GM23338 (cell line): ENCODE results near the gene SKP1. TPM values are rescaled to one million over a fixed set of nuclear protein-coding genes. Genes with fewer than 3 reads are reported as not detected.

Experiments
- ATAC-seq: fragments of 200-7000 bp; cut with Tn5 transposase; 3 replicates; pipeline ENCODE4 v1.9.1; 2020
- DNase-seq: peaks from one replicate; pipeline ENCODE4 v3.0.0-alpha.2; 2015; ENCODE audit warnings: low spot score
- H2AFZ ChIP-seq: fragments of 200-600 bp; sonication (generic); 2 replicates; pipeline ENCODE4 v1.8.0; 2016; ENCODE audit warnings: antibody characterized with exemption, mild to moderate bottlenecking, moderate library complexity
- H3F3A ChIP-seq: fragments of 200-600 bp; sonication (generic); replicated peaks from 2 replicates; pipeline ENCODE4 v1.8.0; 2017; ENCODE audit warnings: antibody characterized with exemption, mixed run types, low read depth
- H3K27ac ChIP-seq: fragments of 200-600 bp; sonication (generic); 2 replicates; pipeline ENCODE4 v1.6.1; 2016; ENCODE audit warnings: low read depth
- H3K27me3 ChIP-seq: fragments of 200-600 bp; sonication (generic); 2 replicates; pipeline ENCODE4 v1.8.0; 2016; ENCODE audit warnings: mild to moderate bottlenecking, mixed run types, moderate library complexity; ENCODE audit not compliant: insufficient read depth
- H3K36me3 ChIP-seq: fragments of 200-600 bp; sonication (generic); 2 replicates; pipeline ENCODE4 v1.8.0; 2016; ENCODE audit warnings: mild to moderate bottlenecking; ENCODE audit not compliant: insufficient read depth
- H3K4me1 ChIP-seq: fragments of 200-600 bp; sonication (generic); 2 replicates; pipeline ENCODE4 v1.8.0; 2016; ENCODE audit warnings: mild to moderate bottlenecking, moderate library complexity; ENCODE audit not compliant: insufficient read depth
- H3K4me2 ChIP-seq: fragments of 200-600 bp; sonication (generic); 2 replicates; pipeline ENCODE4 v1.7.1; 2017; ENCODE audit warnings: mixed run types
- H3K4me3 ChIP-seq: fragments of 200-600 bp; sonication (generic); 2 replicates; pipeline ENCODE4 v1.6.1; 2016; ENCODE audit warnings: mixed run types
- H3K79me2 ChIP-seq: fragments of 200-600 bp; sonication (generic); replicated peaks from 2 replicates; pipeline ENCODE4 v1.8.0; 2017; ENCODE audit warnings: mild to moderate bottlenecking; ENCODE audit not compliant: insufficient read depth
- H3K9me2 ChIP-seq: fragments of 200-600 bp; sonication (generic); 2 replicates; pipeline ENCODE4 v1.8.0; 2017; ENCODE audit not compliant: insufficient read depth
- H4K20me1 ChIP-seq: fragments of 200-600 bp; sonication (generic); replicated peaks from 2 replicates; pipeline ENCODE4 v1.8.0; 2017; ENCODE audit warnings: mild to moderate bottlenecking; ENCODE audit not compliant: insufficient read depth
- H3K27ac Mint-ChIP-seq: 2 replicates; pipeline ENCODE4 v1.8.0; 2020; ENCODE audit warnings: inconsistent platforms, mild to moderate bottlenecking, moderate library complexity, mixed read lengths
- H3K27me3 Mint-ChIP-seq: 3 replicates; pipeline ENCODE4 v1.8.0; 2022; ENCODE audit warnings: low read depth, mild to moderate bottlenecking, moderate library complexity, mixed read lengths, inconsistent platforms; ENCODE audit not compliant: insufficient read depth, poor library complexity
- H3K36me3 Mint-ChIP-seq: 3 replicates; pipeline ENCODE4 v1.8.0; 2021; ENCODE audit warnings: low read depth, mild to moderate bottlenecking, inconsistent platforms, moderate library complexity, mixed read lengths
- H3K4me1 Mint-ChIP-seq: 3 replicates; pipeline ENCODE4 v1.8.0; 2020; ENCODE audit warnings: mild to moderate bottlenecking, inconsistent platforms, mixed read lengths
- H3K4me3 Mint-ChIP-seq: 3 replicates; pipeline ENCODE4 v1.8.0; 2021; ENCODE audit warnings: moderate library complexity, mild to moderate bottlenecking, inconsistent platforms, mixed read lengths
- H3K9me3 Mint-ChIP-seq: 3 replicates; pipeline ENCODE4 v1.8.0; 2020; ENCODE audit warnings: moderate library complexity, mild to moderate bottlenecking, inconsistent platforms, mixed read lengths
- CREB1 ChIP-seq: fragments of 250-450 bp; sonication (Bioruptor Pico); IDR thresholded peaks from 2 replicates; pipeline ENCODE4 v1.5.0; 2020; ENCODE audit warnings: low read depth, mild to moderate bottlenecking, moderate library complexity
- EZH2 ChIP-seq: fragments of 200-600 bp; sonication (generic); IDR thresholded peaks from one replicate; pipeline ENCODE4 v1.8.0; 2017; ENCODE audit warnings: antibody characterized with exemption, mild to moderate bottlenecking, low read depth; ENCODE audit not compliant: unreplicated experiment
- EZH2phosphoT487 ChIP-seq: fragments of 200-600 bp; sonication (generic); IDR thresholded peaks from one replicate; pipeline ENCODE4 v1.8.1; 2018; ENCODE audit warnings: antibody characterized with exemption; ENCODE audit not compliant: unreplicated experiment
- JUNB ChIP-seq: IDR thresholded peaks from one replicate; pipeline ENCODE4 v1.6.1; 2016; ENCODE audit warnings: antibody characterized with exemption; ENCODE audit not compliant: unreplicated experiment
- NANOG ChIP-seq: IDR thresholded peaks from 2 replicates; pipeline ENCODE4 v1.6.1; 2016; ENCODE audit warnings: antibody characterized with exemption, borderline replicate concordance
- POLR2AphosphoS5 ChIP-seq: IDR thresholded peaks from 2 replicates; pipeline ENCODE4 v1.6.1; 2016; ENCODE audit warnings: antibody characterized with exemption, low read depth
- STAT1 ChIP-seq: IDR thresholded peaks from one replicate; pipeline ENCODE4 v1.6.1; 2016; ENCODE audit warnings: antibody characterized with exemption; ENCODE audit not compliant: unreplicated experiment
- ZNF114 ChIP-seq: fragments of 250-450 bp; sonication (Bioruptor Pico); IDR thresholded peaks from 2 replicates; pipeline ENCODE4 v1.5.0; 2020; ENCODE audit warnings: mild to moderate bottlenecking, moderate library complexity
- ZNF331 ChIP-seq: fragments of 250-450 bp; sonication (Bioruptor Pico); IDR thresholded peaks from 2 replicates; pipeline ENCODE4 v1.5.0; 2020; ENCODE audit warnings: low read depth, mild to moderate bottlenecking, moderate library complexity
- polyA plus RNA-seq: library from polyadenylated mRNA; unstranded; fragments of >200 nt; fragmentation: Nextera tagmentation; extraction: Ambion mirVana; gene quantifications from 2 replicates; pipeline ENCODE4 v1.2.1, GENCODE V29; 2016
- total RNA-seq: library from RNA; depleted of rRNA; stranded (reverse); fragments of >200 nt; shearing (Covaris generic); gene quantifications from 2 replicates; pipeline ENCODE4 v1.2.3, GENCODE V29; 2014
- TF ChIP-seq, protein P1 (sequence below), 2 experiments: fragments of 200-600 bp in 1 of 2; sonication (generic) in 1 of 2; conservative IDR thresholded peaks; 2 replicates each; pipeline versions ENCODE4 v1.5.1 to v1.6.1; 2016 to 2017; ENCODE audit warnings: antibody characterized with exemption in 2 of 2, low read depth in 2 of 2, mild to moderate bottlenecking in 2 of 2, moderate library complexity in 1 of 2
- TF ChIP-seq, protein P2 (sequence below): IDR thresholded peaks from one replicate; pipeline ENCODE4 v1.6.1; 2018; ENCODE audit warnings: antibody characterized with exemption; ENCODE audit not compliant: unreplicated experiment
- TF ChIP-seq, protein P3 (sequence below): fragments of 250-450 bp; sonication (Bioruptor Pico); IDR thresholded peaks from 2 replicates; pipeline ENCODE4 v1.5.0; 2020; ENCODE audit warnings: mild to moderate bottlenecking, moderate library complexity
- TF ChIP-seq, protein P4 (sequence below): IDR thresholded peaks from 2 replicates; pipeline ENCODE4 v1.6.1; 2016; ENCODE audit warnings: antibody characterized with exemption

SKP1 gene
- total and polyA plus RNA-seq, 2 experiments from 2014 or later: 244 to 440 TPM

DNA sequence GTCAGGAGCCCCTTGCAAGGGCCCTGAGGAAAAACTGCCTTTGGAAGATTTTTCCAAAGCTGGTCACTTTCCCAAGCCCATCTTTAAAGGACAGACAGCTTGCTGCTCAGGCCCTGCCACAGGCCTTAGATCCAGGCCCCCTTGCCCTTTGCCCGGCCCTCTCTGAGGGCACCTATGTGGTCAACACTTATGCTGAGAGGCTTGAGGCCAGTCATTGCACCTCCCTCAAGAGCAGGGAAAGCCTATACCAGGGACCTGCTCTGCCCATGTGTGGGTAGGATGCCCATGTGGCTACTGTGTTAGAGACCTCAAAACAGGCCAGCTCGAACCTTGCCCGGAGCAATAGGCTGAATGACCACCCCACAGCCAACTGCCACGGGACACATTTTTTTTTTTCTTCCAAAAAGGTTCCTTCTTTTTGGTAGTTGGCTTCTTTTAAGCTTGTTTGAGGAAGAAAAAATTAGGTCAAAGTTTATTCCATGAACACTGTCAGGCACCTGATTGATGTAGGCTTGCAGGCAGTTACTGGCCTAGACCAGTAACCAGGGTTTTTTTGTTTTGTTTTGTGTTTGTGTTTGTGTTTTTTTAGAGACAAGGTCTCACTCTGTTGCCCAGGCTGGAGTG, 58.4 kb downstream of the SKP1 start:
- H3K4me3 ChIP-seq: no peak overlapping the region
- peaks cover 10% of the 10 kb centered on the region; the same call in 1 of the 2 replicates for H4K20me1 ChIP-seq
- DNase-seq (no peak), ATAC-seq (no peak)
- H3K4me2 ChIP-seq: no peak overlapping the region
- Mint-ChIP-seq H3K4me3 (no peak overlapping the region), H3K9me3 (no peaks in the 10 kb centered on the region), H3K4me1 (peaks cover 5% of the 10 kb centered on the region), H3K27me3 (peaks cover 27% of the 10 kb centered on the region), H3K36me3 (no peaks in the 10 kb centered on the region; the same call in 2 of the 3 replicates), H3K27ac (no peak overlapping the region)
- no peaks in the 10 kb centered on the region for H3K36me3 ChIP-seq
- H3F3A ChIP-seq: 0 out of 2 replicates have a peak, but pooled peaks cover 12% of the 10 kb centered on the region
- no peaks in the 10 kb centered on the region for H3K79me2 ChIP-seq
- H3K27me3 ChIP-seq: peaks cover 9% of the 10 kb centered on the region
- H3K9me2 ChIP-seq: no peaks in the 10 kb centered on the region
- H3K27ac ChIP-seq: no peak overlapping the region
- no peak overlapping the region for H2AFZ ChIP-seq
- TF ChIP-seq ZNF331 (CRISPR knock-in tag): no peak
- TF ChIP-seq ZNF114 (CRISPR knock-in tag): no peak
- no peak for TF ChIP-seq EZH2
- TF ChIP-seq NANOG: no peak
- TF ChIP-seq, protein P1, sequence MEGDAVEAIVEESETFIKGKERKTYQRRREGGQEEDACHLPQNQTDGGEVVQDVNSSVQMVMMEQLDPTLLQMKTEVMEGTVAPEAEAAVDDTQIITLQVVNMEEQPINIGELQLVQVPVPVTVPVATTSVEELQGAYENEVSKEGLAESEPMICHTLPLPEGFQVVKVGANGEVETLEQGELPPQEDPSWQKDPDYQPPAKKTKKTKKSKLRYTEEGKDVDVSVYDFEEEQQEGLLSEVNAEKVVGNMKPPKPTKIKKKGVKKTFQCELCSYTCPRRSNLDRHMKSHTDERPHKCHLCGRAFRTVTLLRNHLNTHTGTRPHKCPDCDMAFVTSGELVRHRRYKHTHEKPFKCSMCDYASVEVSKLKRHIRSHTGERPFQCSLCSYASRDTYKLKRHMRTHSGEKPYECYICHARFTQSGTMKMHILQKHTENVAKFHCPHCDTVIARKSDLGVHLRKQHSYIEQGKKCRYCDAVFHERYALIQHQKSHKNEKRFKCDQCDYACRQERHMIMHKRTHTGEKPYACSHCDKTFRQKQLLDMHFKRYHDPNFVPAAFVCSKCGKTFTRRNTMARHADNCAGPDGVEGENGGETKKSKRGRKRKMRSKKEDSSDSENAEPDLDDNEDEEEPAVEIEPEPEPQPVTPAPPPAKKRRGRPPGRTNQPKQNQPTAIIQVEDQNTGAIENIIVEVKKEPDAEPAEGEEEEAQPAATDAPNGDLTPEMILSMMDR (conservative IDR thresholded peaks at IDR 0.05; ENCODE audit: low read depth in 2 of 2): no peak
- TF ChIP-seq, protein P2, sequence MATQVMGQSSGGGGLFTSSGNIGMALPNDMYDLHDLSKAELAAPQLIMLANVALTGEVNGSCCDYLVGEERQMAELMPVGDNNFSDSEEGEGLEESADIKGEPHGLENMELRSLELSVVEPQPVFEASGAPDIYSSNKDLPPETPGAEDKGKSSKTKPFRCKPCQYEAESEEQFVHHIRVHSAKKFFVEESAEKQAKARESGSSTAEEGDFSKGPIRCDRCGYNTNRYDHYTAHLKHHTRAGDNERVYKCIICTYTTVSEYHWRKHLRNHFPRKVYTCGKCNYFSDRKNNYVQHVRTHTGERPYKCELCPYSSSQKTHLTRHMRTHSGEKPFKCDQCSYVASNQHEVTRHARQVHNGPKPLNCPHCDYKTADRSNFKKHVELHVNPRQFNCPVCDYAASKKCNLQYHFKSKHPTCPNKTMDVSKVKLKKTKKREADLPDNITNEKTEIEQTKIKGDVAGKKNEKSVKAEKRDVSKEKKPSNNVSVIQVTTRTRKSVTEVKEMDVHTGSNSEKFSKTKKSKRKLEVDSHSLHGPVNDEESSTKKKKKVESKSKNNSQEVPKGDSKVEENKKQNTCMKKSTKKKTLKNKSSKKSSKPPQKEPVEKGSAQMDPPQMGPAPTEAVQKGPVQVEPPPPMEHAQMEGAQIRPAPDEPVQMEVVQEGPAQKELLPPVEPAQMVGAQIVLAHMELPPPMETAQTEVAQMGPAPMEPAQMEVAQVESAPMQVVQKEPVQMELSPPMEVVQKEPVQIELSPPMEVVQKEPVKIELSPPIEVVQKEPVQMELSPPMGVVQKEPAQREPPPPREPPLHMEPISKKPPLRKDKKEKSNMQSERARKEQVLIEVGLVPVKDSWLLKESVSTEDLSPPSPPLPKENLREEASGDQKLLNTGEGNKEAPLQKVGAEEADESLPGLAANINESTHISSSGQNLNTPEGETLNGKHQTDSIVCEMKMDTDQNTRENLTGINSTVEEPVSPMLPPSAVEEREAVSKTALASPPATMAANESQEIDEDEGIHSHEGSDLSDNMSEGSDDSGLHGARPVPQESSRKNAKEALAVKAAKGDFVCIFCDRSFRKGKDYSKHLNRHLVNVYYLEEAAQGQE: no peak
- no peak for TF ChIP-seq CREB1
- no peak for TF ChIP-seq JUNB
- TF ChIP-seq, protein P3, sequence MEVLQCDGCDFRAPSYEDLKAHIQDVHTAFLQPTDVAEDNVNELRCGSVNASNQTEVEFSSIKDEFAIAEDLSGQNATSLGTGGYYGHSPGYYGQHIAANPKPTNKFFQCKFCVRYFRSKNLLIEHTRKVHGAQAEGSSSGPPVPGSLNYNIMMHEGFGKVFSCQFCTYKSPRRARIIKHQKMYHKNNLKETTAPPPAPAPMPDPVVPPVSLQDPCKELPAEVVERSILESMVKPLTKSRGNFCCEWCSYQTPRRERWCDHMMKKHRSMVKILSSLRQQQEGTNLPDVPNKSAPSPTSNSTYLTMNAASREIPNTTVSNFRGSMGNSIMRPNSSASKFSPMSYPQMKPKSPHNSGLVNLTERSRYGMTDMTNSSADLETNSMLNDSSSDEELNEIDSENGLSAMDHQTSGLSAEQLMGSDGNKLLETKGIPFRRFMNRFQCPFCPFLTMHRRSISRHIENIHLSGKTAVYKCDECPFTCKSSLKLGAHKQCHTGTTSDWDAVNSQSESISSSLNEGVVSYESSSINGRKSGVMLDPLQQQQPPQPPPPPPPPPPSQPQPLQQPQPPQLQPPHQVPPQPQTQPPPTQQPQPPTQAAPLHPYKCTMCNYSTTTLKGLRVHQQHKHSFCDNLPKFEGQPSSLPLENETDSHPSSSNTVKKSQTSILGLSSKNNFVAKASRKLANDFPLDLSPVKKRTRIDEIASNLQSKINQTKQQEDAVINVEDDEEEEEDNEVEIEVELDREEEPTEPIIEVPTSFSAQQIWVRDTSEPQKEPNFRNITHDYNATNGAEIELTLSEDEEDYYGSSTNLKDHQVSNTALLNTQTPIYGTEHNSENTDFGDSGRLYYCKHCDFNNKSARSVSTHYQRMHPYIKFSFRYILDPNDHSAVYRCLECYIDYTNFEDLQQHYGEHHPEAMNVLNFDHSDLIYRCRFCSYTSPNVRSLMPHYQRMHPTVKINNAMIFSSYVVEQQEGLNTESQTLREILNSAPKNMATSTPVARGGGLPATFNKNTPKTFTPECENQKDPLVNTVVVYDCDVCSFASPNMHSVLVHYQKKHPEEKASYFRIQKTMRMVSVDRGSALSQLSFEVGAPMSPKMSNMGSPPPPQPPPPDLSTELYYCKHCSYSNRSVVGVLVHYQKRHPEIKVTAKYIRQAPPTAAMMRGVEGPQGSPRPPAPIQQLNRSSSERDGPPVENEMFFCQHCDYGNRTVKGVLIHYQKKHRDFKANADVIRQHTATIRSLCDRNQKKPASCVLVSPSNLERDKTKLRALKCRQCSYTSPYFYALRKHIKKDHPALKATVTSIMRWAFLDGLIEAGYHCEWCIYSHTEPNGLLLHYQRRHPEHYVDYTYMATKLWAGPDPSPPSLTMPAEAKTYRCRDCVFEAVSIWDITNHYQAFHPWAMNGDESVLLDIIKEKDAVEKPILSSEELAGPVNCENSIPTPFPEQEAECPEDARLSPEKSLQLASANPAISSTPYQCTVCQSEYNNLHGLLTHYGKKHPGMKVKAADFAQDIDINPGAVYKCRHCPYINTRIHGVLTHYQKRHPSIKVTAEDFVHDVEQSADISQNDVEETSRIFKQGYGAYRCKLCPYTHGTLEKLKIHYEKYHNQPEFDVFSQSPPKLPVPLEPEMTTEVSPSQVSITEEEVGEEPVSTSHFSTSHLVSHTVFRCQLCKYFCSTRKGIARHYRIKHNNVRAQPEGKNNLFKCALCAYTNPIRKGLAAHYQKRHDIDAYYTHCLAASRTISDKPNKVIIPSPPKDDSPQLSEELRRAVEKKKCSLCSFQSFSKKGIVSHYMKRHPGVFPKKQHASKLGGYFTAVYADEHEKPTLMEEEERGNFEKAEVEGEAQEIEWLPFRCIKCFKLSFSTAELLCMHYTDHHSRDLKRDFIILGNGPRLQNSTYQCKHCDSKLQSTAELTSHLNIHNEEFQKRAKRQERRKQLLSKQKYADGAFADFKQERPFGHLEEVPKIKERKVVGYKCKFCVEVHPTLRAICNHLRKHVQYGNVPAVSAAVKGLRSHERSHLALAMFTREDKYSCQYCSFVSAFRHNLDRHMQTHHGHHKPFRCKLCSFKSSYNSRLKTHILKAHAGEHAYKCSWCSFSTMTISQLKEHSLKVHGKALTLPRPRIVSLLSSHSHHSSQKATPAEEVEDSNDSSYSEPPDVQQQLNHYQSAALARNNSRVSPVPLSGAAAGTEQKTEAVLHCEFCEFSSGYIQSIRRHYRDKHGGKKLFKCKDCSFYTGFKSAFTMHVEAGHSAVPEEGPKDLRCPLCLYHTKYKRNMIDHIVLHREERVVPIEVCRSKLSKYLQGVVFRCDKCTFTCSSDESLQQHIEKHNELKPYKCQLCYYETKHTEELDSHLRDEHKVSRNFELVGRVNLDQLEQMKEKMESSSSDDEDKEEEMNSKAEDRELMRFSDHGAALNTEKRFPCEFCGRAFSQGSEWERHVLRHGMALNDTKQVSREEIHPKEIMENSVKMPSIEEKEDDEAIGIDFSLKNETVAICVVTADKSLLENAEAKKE (CRISPR knock-in tag): no peak
- TF ChIP-seq EZH2phosphoT487: no peak
- TF ChIP-seq, protein P4, sequence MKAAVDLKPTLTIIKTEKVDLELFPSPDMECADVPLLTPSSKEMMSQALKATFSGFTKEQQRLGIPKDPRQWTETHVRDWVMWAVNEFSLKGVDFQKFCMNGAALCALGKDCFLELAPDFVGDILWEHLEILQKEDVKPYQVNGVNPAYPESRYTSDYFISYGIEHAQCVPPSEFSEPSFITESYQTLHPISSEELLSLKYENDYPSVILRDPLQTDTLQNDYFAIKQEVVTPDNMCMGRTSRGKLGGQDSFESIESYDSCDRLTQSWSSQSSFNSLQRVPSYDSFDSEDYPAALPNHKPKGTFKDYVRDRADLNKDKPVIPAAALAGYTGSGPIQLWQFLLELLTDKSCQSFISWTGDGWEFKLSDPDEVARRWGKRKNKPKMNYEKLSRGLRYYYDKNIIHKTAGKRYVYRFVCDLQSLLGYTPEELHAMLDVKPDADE: no peak
- no peak for TF ChIP-seq STAT1
- TF ChIP-seq POLR2AphosphoS5: no peak
- H3K4me1 ChIP-seq: no peaks in the 10 kb centered on the region
